Ishikawa (cell line): ENCODE data around the gene ADGRG3.

Experiments used
- EGR1 ChIP-seq: IDR thresholded peaks from 2 replicates; pipeline ENCODE4 v1.6.1; 2012
- TAF1 ChIP-seq: IDR thresholded peaks from 2 replicates; pipeline ENCODE4 v1.6.1; 2012; ENCODE audit warnings: low read depth, mild to moderate bottlenecking
- TF ChIP-seq, protein P1 (sequence below): IDR thresholded peaks from 2 replicates; pipeline ENCODE4 v1.6.1; 2012

DNA sequence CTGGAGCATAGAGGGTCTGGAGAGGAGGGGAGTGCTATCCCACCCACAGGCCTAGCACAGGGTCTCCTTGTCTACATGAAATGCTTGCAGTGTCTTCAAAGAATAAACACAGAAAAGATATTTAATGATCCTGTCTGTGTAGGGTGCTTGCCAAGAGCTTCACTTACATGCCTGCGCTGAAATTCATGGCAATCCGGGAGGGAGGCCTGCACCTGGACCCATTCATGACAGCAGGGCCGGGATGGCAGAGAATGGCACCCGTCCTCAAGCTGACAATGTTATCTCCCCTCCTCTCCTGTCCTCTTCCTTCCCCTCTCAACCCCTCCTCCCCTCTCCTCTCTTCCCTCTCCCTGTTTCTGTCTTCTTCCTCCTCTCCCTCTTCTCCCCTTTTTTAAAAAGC is 2.1 kb downstream of the ADGRG3 start:
- TF ChIP-seq, protein P1, sequence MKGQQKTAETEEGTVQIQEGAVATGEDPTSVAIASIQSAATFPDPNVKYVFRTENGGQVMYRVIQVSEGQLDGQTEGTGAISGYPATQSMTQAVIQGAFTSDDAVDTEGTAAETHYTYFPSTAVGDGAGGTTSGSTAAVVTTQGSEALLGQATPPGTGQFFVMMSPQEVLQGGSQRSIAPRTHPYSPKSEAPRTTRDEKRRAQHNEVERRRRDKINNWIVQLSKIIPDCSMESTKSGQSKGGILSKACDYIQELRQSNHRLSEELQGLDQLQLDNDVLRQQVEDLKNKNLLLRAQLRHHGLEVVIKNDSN: no peak
- TF ChIP-seq TAF1 (no peak), EGR1 (no peak)
